ENCODE results near the gene LAGE3. TPM values are rescaled to one million over a fixed set of nuclear protein-coding genes. Genes with fewer than 3 reads are reported as not detected.

The LAGE3 gene
- polyA plus RNA-seq, 1 experiment = 17.8 TPM

DNA sequence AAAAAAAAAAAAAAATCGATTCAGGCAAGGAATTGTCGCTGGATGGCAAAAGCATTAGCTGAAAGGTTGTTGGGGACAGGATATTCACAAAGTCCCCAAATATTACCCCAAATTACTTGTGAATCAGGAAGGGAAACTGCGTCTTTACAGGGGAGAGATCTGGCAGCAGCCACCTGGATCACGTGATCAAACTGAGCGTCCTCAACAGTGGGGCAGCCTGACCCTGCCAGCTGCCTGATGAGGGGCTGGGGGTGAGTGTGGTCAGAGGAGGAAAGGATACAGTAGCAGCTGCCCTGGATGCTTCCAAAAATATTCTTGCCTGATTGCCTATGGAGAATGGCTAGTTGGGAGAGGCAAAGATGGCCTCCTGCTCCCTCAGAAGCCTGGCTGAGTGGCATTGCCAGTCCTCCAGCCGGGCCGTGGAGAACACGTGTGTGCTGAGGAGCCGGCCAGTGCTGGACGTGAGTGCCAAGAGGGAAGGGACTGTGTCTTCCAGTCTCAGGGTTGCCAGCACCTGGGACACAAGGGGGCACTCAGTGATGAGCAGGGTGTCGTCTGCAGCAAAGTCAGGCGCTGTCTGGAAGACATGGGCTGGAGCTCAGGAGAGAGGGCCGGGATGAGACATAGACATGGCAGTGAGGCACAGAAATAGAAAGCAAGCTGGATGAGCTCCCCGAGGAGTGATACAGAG, 3.0 kb upstream of the LAGE3 start:
- CTCF ChIA-PET = interaction anchor here (1.1 kb wide), 1 partner anchor 41 kb away, joined by 4 read pairs; no protein-coding TSS in a partner anchor

DNA sequence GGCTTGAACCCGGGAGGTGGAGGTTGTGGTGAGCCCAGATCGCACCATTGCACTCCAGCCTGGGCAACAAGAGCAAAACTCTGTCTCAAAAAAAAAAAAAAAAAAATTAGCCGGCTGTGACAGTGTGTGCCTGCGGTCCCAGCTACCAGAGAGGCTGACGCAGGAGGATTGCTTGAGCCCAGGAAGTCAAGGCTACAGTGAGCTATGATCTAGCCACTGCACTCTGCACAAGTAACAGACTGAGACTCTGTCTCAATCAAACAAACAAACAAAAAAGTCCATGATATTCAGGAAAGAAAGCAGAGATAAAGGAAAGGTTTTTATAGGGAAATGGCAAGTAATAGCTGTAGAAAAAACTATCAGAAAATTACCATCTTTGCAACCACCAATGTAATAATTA, 2.1 kb upstream of the LAGE3 start:
- no peak for DNase-seq (ENCODE audit: low read depth)
- ChIA-PET CTCF (no interaction called here), POLR2A (no interaction called here)
- TF ChIP-seq, protein P1, sequence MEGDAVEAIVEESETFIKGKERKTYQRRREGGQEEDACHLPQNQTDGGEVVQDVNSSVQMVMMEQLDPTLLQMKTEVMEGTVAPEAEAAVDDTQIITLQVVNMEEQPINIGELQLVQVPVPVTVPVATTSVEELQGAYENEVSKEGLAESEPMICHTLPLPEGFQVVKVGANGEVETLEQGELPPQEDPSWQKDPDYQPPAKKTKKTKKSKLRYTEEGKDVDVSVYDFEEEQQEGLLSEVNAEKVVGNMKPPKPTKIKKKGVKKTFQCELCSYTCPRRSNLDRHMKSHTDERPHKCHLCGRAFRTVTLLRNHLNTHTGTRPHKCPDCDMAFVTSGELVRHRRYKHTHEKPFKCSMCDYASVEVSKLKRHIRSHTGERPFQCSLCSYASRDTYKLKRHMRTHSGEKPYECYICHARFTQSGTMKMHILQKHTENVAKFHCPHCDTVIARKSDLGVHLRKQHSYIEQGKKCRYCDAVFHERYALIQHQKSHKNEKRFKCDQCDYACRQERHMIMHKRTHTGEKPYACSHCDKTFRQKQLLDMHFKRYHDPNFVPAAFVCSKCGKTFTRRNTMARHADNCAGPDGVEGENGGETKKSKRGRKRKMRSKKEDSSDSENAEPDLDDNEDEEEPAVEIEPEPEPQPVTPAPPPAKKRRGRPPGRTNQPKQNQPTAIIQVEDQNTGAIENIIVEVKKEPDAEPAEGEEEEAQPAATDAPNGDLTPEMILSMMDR (IDR thresholded peaks at IDR 0.05; ENCODE audit: insufficient read depth, low read depth, low read length) = no peak
- Histone ChIP-seq H3K27me3 (ENCODE audit: control insufficient read depth, insufficient read depth, low read length) (no peaks in the 10 kb centered on the region), H3K4me3 (ENCODE audit: low read depth, low read length) (no peak overlapping the region), H3K36me3 (ENCODE audit: control insufficient read depth, insufficient read depth, low read length) (peaks cover 3% of the 10 kb centered on the region)

More for the DNA sequence above, 3.0 kb upstream of the LAGE3 start:
- DNase-seq (ENCODE audit: low read depth) = no peak
- Histone ChIP-seq H3K27me3 (ENCODE audit: control insufficient read depth, insufficient read depth, low read length) (no peaks in the 10 kb centered on the region), H3K4me3 (ENCODE audit: low read depth, low read length) (no peak overlapping the region), H3K36me3 (ENCODE audit: control insufficient read depth, insufficient read depth, low read length) (peaks cover 3% of the 10 kb centered on the region)
- TF ChIP-seq, protein P1 (IDR thresholded peaks at IDR 0.05; ENCODE audit: insufficient read depth, low read depth, low read length) = no peak
- POLR2A ChIA-PET = no interaction called here

DNA sequence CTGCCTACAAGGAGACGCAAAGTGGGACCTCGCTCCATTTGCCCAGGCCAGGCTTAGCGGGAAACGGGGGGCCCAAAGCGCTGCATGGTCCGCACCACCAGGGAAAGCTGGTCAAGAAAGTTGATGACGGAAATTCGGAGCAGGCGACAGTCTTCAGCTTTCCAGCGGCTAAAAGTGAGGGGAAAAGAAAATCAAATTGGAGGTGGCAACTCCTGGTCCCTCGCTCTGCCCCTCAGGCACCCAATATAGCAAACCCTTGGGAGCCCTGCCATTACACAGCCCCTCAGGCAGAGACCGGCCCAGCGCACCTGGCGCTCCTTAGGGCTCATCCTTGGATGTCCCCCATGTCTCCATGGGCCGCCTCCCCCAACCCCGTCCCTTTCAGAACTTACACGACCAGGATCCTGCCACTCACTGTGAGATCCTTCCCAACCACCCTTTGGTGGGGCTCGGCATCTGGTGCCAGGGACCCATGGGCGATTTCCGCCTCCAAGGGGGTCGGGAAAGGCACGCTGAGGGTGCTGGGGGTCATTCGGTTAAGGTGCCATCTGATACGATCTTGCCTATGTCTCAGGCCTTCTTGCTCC, 1.1 kb downstream of the LAGE3 start:
- H3K27me3 ChIP-seq (ENCODE audit: control insufficient read depth, insufficient read depth, low read length) = no peaks in the 10 kb centered on the region
- ChIA-PET CTCF (no interaction called here), POLR2A (no interaction called here)
- peaks cover 2% of the 10 kb centered on the region; the same call in 1 of the 2 replicates for H3K36me3 ChIP-seq (ENCODE audit: control insufficient read depth, insufficient read depth, low read length)
- TF ChIP-seq, protein P1 (IDR thresholded peaks at IDR 0.05; ENCODE audit: insufficient read depth, low read depth, low read length) = no peak
- H3K4me3 ChIP-seq (ENCODE audit: low read depth, low read length) = peak overlapping the region; percentile 43
- DNase-seq (ENCODE audit: low read depth) = no peak

DNA sequence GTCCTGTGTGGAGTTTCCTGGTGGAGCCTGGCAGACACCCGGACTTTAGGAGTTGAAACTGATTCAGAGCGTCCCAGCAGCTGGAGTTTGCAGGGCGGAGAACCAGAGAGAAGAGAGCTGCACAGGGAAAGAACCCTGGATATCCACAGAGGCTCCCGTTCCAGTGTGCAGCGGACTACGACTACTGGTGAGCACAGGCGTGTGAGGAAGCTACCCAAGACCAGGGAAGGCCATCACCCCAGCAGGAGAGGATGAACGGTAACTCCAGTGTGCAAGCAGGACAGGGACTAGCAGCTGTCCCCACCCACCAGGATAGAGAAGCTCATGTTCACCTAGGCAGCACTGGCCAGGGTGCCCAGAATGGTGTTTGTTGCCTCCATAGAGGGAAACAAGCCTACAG, 2.3 kb downstream of the LAGE3 start:
- POLR2A ChIA-PET = no interaction called here
- TF ChIP-seq, protein P1 (IDR thresholded peaks at IDR 0.05; ENCODE audit: insufficient read depth, low read depth, low read length) = no peak
- peaks cover 2% of the 10 kb centered on the region for H3K36me3 ChIP-seq (ENCODE audit: control insufficient read depth, insufficient read depth, low read length)
- H3K27me3 ChIP-seq (ENCODE audit: control insufficient read depth, insufficient read depth, low read length) = no peaks in the 10 kb centered on the region
- no peak for DNase-seq (ENCODE audit: low read depth)
- CTCF ChIA-PET = interaction anchor here (0.9 kb wide), 1 partner anchor 103 kb away, joined by 3 read pairs; no protein-coding TSS in a partner anchor
- H3K4me3 ChIP-seq (ENCODE audit: low read depth, low read length) = no peak overlapping the region

DNA sequence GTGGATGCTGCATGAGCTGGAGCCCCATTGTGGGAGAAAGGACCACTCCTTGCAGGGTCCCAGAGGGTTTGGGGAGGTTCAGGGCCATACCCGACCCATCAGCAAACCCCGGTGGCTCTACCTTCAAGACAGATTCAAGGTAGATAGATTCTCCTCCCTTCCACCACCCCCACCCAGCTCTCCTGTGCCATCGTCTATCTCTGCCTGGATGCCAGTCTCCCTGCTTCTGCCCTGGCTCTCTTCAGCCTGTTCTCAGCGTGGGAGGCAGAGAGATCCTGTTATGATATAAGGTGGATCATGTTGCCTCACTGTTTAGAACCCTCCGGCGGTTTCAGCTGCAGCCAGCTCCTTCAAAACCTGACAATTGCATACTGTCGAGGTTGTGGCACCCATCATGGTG, 5.4 kb downstream of the LAGE3 start:
- Histone ChIP-seq H3K36me3 (ENCODE audit: control insufficient read depth, insufficient read depth, low read length) (peaks cover 17% of the 10 kb centered on the region), H3K4me3 (ENCODE audit: low read depth, low read length) (no peak overlapping the region), H3K27me3 (ENCODE audit: control insufficient read depth, insufficient read depth, low read length) (no peaks in the 10 kb centered on the region)
- POLR2A ChIA-PET = interaction anchor here (0.6 kb wide), 1 partner anchor 17 kb away, joined by 3 read pairs; no protein-coding TSS in a partner anchor
- CTCF ChIA-PET = interaction anchor here (1.0 kb wide), 1 partner anchor 75 kb away, joined by 3 read pairs; no protein-coding TSS in a partner anchor
- no peak for DNase-seq (ENCODE audit: low read depth)
- TF ChIP-seq, protein P1 (IDR thresholded peaks at IDR 0.05; ENCODE audit: insufficient read depth, low read depth, low read length) = no peak

All from BJ (cell line).